Natural killer cell (primary cell): ENCODE data around the gene ATP2B2. TPM values are rescaled to one million over a fixed set of nuclear protein-coding genes. Genes with fewer than 3 reads are reported as not detected.
A peak's percentile ranks its signal among the peaks of the same experiment; 100 is the strongest.

Source experiments
- ATAC-seq, 3 donors: fragments of 150-1000 bp in 2 of 3; fragments of 200-7000 bp in 1 of 3; cut with Tn5 transposase; 1 replicate in 1 of 3; 2 replicates in 2 of 3; pipeline ENCODE4 v1.10.0; 2021; ENCODE audit warnings: mild to moderate bottlenecking in 2 of 3, moderate library complexity in 2 of 3
- DNase-seq, 2 donors: peaks; one replicate each; pipeline versions ENCODE4 v3.0.0 to v3.0.0-alpha.2; 2013 to 2021; ENCODE audit warnings: mixed read lengths in 1 of 2
- H3K27ac ChIP-seq: one replicate; pipeline ENCODE4 v1.5.1; 2013; ENCODE audit warnings: mild to moderate bottlenecking, low read length
- H3K27me3 ChIP-seq: one replicate; pipeline ENCODE4 v1.6.1; 2013; ENCODE audit warnings: low read length; ENCODE audit not compliant: control insufficient read depth, insufficient read depth
- H3K36me3 ChIP-seq: one replicate; pipeline ENCODE4 v1.6.1; 2013; ENCODE audit warnings: low read length; ENCODE audit not compliant: control insufficient read depth, insufficient read depth
- H3K4me1 ChIP-seq: one replicate; pipeline ENCODE4 v1.6.1; 2013; ENCODE audit warnings: low read length; ENCODE audit not compliant: control insufficient read depth, insufficient read depth
- H3K4me3 ChIP-seq: one replicate; pipeline ENCODE4 v1.5.1; 2013; ENCODE audit warnings: low read length
- H3K9me3 ChIP-seq: one replicate; pipeline ENCODE4 v1.6.1; 2013; ENCODE audit warnings: low read length; ENCODE audit not compliant: control insufficient read depth, insufficient read depth
- H3K27ac Mint-ChIP-seq, 2 donors: one replicate each; pipeline ENCODE4 v1.8.0; 2022; ENCODE audit warnings: mild to moderate bottlenecking in 2 of 2, mixed read lengths in 2 of 2, moderate library complexity in 1 of 2
- H3K27me3 Mint-ChIP-seq, 2 donors: one replicate each; pipeline ENCODE4 v1.8.0; 2022; ENCODE audit warnings: low read depth in 2 of 2, mixed read lengths in 2 of 2
- H3K36me3 Mint-ChIP-seq: one replicate; pipeline ENCODE4 v1.8.0; 2022; ENCODE audit warnings: mixed read lengths
- H3K4me1 Mint-ChIP-seq, 2 donors: one replicate each; pipeline ENCODE4 v1.8.0; 2022; ENCODE audit warnings: mixed read lengths in 2 of 2
- H3K4me3 Mint-ChIP-seq: one replicate; pipeline ENCODE4 v1.8.0; 2022; ENCODE audit warnings: mild to moderate bottlenecking, moderate library complexity, mixed read lengths
- H3K9me3 Mint-ChIP-seq, 2 donors: one replicate each; pipeline ENCODE4 v1.8.0; 2022; ENCODE audit warnings: mixed read lengths in 2 of 2
- WGBS: methylation state at CpG from one replicate; pipeline ENCODE4 v1.1.7; 2013; ENCODE audit warnings: missing lambda C conversion rate; ENCODE audit not compliant: insufficient coverage; 5-methylcytosine and 5-hydroxymethylcytosine counted together
- intact Hi-C: fragments of 100-400 bp; cut with micrococcal nuclease; formaldehyde crosslinking; loops from one replicate; pipeline ENCODE4 v1.14.2; 2022
- total RNA-seq, 4 donors: library from RNA; stranded (reverse); fragments of 120-200 nt in 1 of 4; gene quantifications; one replicate each; pipeline versions ENCODE4 v1.2.3 to v1.2.4, GENCODE V29; 2013 to 2022
- TF ChIP-seq, protein P1 (sequence below): fragments of 200-600 bp; IDR thresholded peaks from one replicate; pipeline ENCODE4 v1.8.0; 2022; ENCODE audit warnings: antibody characterized with exemption

ATP2B2 gene
- total RNA-seq, 3 donors from 2014 or later (not counting 1 experiment from before 2014, with no cell fraction given): not detected

DNA sequence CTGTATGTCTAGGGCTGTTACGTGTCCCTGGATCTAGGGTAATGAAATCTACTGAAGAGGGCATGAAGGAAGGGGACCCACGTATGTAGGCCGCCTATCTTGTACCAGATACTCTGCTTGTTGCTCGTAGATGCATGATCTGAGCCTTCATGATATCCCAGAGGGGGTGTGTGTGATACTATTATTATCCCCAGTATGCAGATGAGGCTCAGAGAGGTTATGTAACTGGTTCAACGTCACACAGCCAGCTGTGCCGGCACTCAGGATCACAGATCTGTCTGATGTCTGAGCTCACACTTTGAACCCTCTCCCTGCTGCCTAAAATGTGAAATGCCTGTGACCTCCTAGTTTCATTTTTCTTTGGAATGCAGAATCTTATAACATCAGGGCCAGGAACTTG, 148.3 kb downstream of the ATP2B2 start:
- Histone ChIP-seq H3K27ac (no peak overlapping the region), H3K27me3 (no peaks in the 10 kb centered on the region), H3K4me3 (no peak overlapping the region), H3K9me3 (no peaks in the 10 kb centered on the region), H3K4me1 (no peaks in the 10 kb centered on the region), H3K36me3 (no peaks in the 10 kb centered on the region)
- Mint-ChIP-seq H3K4me1 (no peaks in the 10 kb centered on the region), H3K9me3 (no peaks in the 10 kb centered on the region), H3K4me3 (no peak overlapping the region), H3K27me3 (peaks cover 8 to 19% of the 10 kb centered on the region in 2 donors), H3K36me3 (no peaks in the 10 kb centered on the region), H3K27ac (peak overlapping the region in 1 of 2 donors; percentile 61)
- DNase-seq (no peak), ATAC-seq (no peak)
- TF ChIP-seq, protein P1, sequence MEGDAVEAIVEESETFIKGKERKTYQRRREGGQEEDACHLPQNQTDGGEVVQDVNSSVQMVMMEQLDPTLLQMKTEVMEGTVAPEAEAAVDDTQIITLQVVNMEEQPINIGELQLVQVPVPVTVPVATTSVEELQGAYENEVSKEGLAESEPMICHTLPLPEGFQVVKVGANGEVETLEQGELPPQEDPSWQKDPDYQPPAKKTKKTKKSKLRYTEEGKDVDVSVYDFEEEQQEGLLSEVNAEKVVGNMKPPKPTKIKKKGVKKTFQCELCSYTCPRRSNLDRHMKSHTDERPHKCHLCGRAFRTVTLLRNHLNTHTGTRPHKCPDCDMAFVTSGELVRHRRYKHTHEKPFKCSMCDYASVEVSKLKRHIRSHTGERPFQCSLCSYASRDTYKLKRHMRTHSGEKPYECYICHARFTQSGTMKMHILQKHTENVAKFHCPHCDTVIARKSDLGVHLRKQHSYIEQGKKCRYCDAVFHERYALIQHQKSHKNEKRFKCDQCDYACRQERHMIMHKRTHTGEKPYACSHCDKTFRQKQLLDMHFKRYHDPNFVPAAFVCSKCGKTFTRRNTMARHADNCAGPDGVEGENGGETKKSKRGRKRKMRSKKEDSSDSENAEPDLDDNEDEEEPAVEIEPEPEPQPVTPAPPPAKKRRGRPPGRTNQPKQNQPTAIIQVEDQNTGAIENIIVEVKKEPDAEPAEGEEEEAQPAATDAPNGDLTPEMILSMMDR: no peak
- intact Hi-C loops: no loop called here
- WGBS: 87% methylated on average over 6 of the region's 6 CpGs

DNA sequence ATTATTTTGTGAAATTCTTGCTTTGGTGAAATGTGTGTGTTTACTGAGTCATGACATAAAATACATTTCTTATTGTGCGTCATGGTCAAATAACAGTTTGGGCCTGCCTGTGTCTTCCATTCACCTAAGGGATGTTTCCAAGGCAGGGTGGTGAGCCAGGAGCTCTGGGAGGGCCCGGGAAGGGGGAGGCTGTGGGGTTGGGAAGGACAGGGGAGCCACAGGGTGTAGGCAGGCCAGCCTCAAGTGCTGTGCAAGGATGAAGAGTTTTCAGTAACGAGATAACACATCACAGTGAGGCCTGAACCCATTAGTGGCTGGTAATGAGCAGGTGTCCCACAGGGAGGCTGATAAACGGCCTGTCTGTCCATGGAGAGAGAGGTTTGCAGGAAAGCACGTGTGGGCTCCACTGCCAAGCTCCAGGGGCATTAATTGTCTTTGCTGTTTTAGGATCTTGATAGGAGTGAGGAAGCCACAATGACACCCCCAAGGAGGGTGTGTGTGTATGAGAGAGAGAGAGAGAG, 148.9 kb downstream of the ATP2B2 start:
- DNase-seq (no peak), ATAC-seq (no peak)
- peak overlapping the region in 1 of 2 donors; percentile 61 for H3K27ac Mint-ChIP-seq
- intact Hi-C loops: no loop called here
- peaks cover 3 to 17% of the 10 kb centered on the region in 2 donors for H3K27me3 Mint-ChIP-seq
- Histone ChIP-seq H3K27me3 (no peaks in the 10 kb centered on the region), H3K27ac (no peak overlapping the region), H3K9me3 (no peaks in the 10 kb centered on the region), H3K4me3 (no peak overlapping the region), H3K4me1 (no peaks in the 10 kb centered on the region), H3K36me3 (no peaks in the 10 kb centered on the region)
- H3K9me3 Mint-ChIP-seq: no peaks in the 10 kb centered on the region
- TF ChIP-seq, protein P1: no peak
- H3K36me3 Mint-ChIP-seq: no peaks in the 10 kb centered on the region
- no peaks in the 10 kb centered on the region for H3K4me1 Mint-ChIP-seq
- no peak overlapping the region for H3K4me3 Mint-ChIP-seq
- WGBS: 78% methylated on average over 5 of the region's 5 CpGs

DNA sequence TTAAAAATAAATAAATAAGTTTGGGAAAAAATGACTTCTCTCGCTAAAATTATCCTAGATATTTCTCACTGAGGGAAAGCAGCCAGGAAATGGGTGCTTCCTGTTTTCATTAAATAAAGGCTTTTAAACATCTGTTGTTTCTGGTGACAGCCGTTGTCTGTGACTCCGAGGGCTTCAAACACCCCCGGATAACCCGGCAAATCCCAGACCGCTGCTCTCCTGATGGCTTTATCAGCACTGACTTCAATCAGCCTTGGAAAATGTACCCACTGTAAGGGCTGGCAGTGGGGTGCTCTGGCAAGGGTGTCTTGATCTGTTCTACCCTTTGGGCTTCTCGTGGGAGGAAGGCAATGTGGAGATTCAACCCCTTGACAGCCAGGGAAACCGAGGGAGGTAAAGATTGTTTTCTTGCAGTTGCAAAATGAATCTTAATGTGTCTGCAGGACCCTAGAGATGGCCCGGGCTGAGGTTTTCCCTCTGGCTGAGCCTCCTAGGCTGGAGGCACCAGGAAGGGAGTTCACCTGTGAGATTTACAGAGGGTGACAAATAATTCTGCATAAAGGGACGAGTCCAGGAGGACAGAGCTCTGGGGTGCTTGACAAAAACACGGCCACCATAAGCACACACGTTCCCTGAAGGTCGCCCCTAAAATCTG, 150.9 kb downstream of the ATP2B2 start:
- Histone ChIP-seq H3K4me3 (no peak overlapping the region), H3K27ac (no peak overlapping the region), H3K27me3 (no peaks in the 10 kb centered on the region), H3K9me3 (no peaks in the 10 kb centered on the region), H3K36me3 (no peaks in the 10 kb centered on the region), H3K4me1 (no peaks in the 10 kb centered on the region)
- H3K4me3 Mint-ChIP-seq: no peak overlapping the region
- 40% methylated on average over 13 of the region's 13 CpGs for WGBS
- ATAC-seq (no peak), DNase-seq (no peak)
- no peak overlapping the region for H3K27ac Mint-ChIP-seq
- no peaks in the 10 kb centered on the region for H3K9me3 Mint-ChIP-seq
- intact Hi-C loops: no loop called here
- H3K4me1 Mint-ChIP-seq: no peaks in the 10 kb centered on the region
- no peaks in the 10 kb centered on the region for H3K36me3 Mint-ChIP-seq
- TF ChIP-seq, protein P1: no peak
- peaks cover 0 to 14% of the 10 kb centered on the region in 2 donors for H3K27me3 Mint-ChIP-seq
